BLaER1 treated with 17β-estradiol and CSF1 and Interleukin-3, amounts not matched to agents 10 nM and 100 nM (cell line): Measurements from ENCODE around the gene MAPK1.

Experiments used
- H3K27ac ChIP-seq, 11 experiments: shearing (Covaris generic); formaldehyde crosslinking; 2 replicates each; pipeline ENCODE4 v1.8.1; 2022
- H3K27me3 ChIP-seq, 11 experiments: shearing (Covaris generic); formaldehyde crosslinking; 2 replicates each; pipeline ENCODE4 v1.8.1; 2022
- H3K36me3 ChIP-seq, 11 experiments: shearing (Covaris generic); formaldehyde crosslinking; 2 replicates each; pipeline ENCODE4 v1.8.1; 2022
- H3K4me1 ChIP-seq, 10 experiments: shearing (Covaris generic); formaldehyde crosslinking; 2 replicates each; pipeline ENCODE4 v1.8.1; 2022
- H3K4me2 ChIP-seq, 11 experiments: shearing (Covaris generic); formaldehyde crosslinking; 2 replicates each; pipeline ENCODE4 v1.8.1; 2022
- H3K4me3 ChIP-seq, 10 experiments: shearing (Covaris generic); formaldehyde crosslinking; 2 replicates each; pipeline ENCODE4 v1.8.1; 2022
- H3K9ac ChIP-seq, 11 experiments: shearing (Covaris generic); formaldehyde crosslinking; 2 replicates each; pipeline ENCODE4 v1.8.1; 2022
- H3K9me3 ChIP-seq, 11 experiments: shearing (Covaris generic); formaldehyde crosslinking; replicated peaks in 1 of 11; 2 replicates each; pipeline ENCODE4 v1.8.1; 2022
- H4K20me1 ChIP-seq, 11 experiments: shearing (Covaris generic); formaldehyde crosslinking; 2 replicates each; pipeline ENCODE4 v1.8.1; 2022
- Cebpa-rat ChIP-seq, 11 experiments: shearing (Covaris generic); IDR thresholded peaks; 2 replicates each; pipeline ENCODE4 v1.8.1; 2022

MAPK1 gene

DNA sequence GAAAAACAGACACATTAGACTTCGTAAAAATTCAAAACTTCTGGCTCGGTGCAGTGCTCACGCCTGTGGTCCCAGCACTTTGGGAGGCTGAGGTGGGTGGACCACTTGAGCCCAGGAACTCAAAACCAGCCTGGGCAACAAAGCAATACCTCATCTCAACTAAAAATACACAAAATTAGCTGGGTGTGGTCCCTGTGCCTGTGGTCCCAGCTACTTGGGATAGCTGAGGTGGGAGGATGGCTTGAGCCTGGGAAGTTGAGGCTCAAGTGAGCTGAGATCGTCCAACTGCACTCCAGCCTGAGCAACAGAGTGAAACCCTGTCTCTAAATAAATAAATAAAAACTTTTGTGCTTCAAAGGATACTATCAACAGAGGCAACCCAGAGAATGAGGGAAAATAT lies 155.6 kb downstream of the MAPK1 start:
- H3K9me3 ChIP-seq, result no peaks in the 10 kb centered on the region

DNA sequence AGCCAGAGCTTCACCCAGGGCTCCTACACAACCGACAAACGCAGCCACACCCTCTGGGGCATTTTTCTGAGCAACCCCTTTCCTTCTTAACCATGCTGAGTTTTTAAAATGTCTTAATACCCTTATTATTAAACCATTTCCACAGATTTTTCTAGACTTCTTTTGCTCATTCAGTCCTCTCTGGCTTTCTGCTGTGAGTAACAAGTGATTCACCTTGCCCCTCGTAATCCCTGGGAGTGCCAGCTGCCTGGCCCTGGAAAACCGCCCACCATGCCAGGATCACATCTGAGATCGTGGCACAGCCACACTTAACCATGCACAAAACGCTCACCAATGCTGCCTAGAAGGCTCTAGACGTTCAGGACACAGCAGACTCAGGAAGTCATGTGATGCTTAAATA lies 157.3 kb downstream of the MAPK1 start:
- Histone ChIP-seq H4K20me1 (peaks cover 0 to 25% (median 0%) of the 10 kb centered on the region in 11 experiments; a peak in 5 of 22 replicates), H3K36me3 (peaks cover 0 to 73% (median 60%) of the 10 kb centered on the region in 11 experiments; a peak in 15 of 22 replicates), H3K27ac (no peak overlapping the region), H3K9ac (no peak overlapping the region), H3K4me3 (no peak overlapping the region), H3K4me2 (no peak overlapping the region), H3K9me3 (no peaks in the 10 kb centered on the region), H3K4me1 (peaks cover 0 to 14% (median 6%) of the 10 kb centered on the region in 10 experiments; a peak in 11 of 20 replicates), H3K27me3 (no peaks in the 10 kb centered on the region)
- TF ChIP-seq Cebpa-rat (IDR thresholded peaks at IDR 0.05), result no peak

More for the DNA sequence above, 155.6 kb downstream of the MAPK1 start:
- no peak overlapping the region; a peak in 1 of 22 replicates for H3K9ac ChIP-seq
- H3K27ac ChIP-seq, result no peak overlapping the region
- peaks cover 0 to 57% (median 45%) of the 10 kb centered on the region in 11 experiments; a peak in 15 of 22 replicates for H3K36me3 ChIP-seq
- no peak for TF ChIP-seq Cebpa-rat (IDR thresholded peaks at IDR 0.05)
- H3K4me2 ChIP-seq, result no peak overlapping the region
- H3K27me3 ChIP-seq, result no peaks in the 10 kb centered on the region
- peaks cover 0 to 14% (median 6%) of the 10 kb centered on the region in 10 experiments; a peak in 11 of 20 replicates for H3K4me1 ChIP-seq
- H4K20me1 ChIP-seq, result peaks cover 0 to 25% (median 0%) of the 10 kb centered on the region in 11 experiments; a peak in 5 of 22 replicates
- H3K4me3 ChIP-seq, result no peak overlapping the region

DNA sequence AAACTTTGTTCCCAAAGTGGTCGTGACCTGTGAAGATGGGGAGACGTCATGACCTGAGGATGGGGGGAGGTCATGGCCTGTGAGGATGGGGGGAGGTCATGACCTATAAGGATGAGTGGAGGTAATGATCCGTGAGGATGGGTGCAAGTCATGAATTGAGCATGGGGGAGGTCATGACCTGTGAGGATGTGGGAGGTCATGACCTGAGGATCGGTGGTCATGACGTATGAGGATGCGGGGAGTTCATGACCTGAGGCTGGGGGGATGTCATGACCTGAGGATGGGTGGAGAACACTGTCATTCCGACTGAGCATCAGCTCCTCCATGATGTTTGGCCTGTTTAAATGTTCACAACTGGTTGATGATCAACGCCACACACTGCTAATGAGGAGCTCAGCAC lies 157.8 kb downstream of the MAPK1 start:
- H3K4me1 ChIP-seq, result peaks cover 0 to 14% (median 6%) of the 10 kb centered on the region in 10 experiments; a peak in 11 of 20 replicates
- no peaks in the 10 kb centered on the region for H3K27me3 ChIP-seq

DNA sequence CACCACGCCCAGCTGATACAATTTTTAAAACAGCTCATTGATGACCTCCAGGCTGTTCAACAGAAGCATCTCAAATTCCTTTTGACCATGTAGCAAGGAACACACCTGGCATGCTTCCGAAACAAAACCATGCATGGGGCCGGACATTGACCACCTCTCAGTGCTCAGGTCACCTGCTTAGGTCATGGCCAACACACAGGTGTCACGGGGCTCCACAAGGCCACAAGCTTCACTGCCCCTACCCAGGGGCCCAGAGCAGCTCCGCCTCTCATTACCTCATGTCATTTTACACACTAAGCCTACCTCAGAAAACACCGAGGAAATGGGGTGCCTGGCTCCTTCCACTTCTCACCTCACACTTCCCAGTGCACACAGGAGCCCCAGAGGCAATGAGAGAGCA lies 158.5 kb downstream of the MAPK1 start:
- Histone ChIP-seq H3K36me3 (peaks cover 0 to 79% (median 64%) of the 10 kb centered on the region in 11 experiments; a peak in 15 of 22 replicates), H4K20me1 (peaks cover 0 to 17% (median 0%) of the 10 kb centered on the region in 11 experiments; a peak in 5 of 22 replicates), H3K4me2 (no peak overlapping the region), H3K27ac (no peak overlapping the region), H3K9ac (no peak overlapping the region), H3K4me1 (peaks cover 0 to 14% (median 6%) of the 10 kb centered on the region in 10 experiments; a peak in 11 of 20 replicates), H3K27me3 (no peaks in the 10 kb centered on the region), H3K4me3 (no peak overlapping the region), H3K9me3 (no peaks in the 10 kb centered on the region)
- no peak for TF ChIP-seq Cebpa-rat (IDR thresholded peaks at IDR 0.05)

More for the DNA sequence above, 157.8 kb downstream of the MAPK1 start:
- H3K4me2 ChIP-seq, result no peak overlapping the region
- no peak overlapping the region for H3K27ac ChIP-seq
- no peaks in the 10 kb centered on the region for H3K9me3 ChIP-seq
- peaks cover 0 to 78% (median 65%) of the 10 kb centered on the region in 11 experiments; a peak in 15 of 22 replicates for H3K36me3 ChIP-seq
- H4K20me1 ChIP-seq, result peaks cover 0 to 24% (median 0%) of the 10 kb centered on the region in 11 experiments; a peak in 5 of 22 replicates
- no peak overlapping the region for H3K4me3 ChIP-seq
- no peak for TF ChIP-seq Cebpa-rat (IDR thresholded peaks at IDR 0.05)
- H3K9ac ChIP-seq, result no peak overlapping the region

DNA sequence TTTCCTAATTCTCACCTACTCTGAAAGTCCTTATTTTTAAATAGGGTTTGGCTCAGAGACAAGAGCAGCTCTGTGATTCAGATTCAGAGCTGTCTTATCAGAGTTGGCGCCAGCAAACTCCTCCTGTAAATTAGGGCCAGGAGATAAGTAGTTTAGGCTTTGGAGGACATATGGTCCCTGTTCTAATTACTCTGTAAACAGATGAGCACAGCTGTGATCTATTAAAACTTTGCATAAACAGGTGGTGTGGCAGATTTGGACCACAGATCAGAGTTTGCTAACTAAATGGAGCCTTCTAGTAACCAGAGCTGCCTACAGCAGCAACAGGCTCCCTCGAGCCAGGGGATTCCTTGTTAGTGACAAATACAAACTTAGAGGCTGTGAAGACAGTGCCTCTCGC lies 159.8 kb downstream of the MAPK1 start:
- H3K4me2 ChIP-seq, result no peak overlapping the region
- peaks cover 0 to 6% (median 0%) of the 10 kb centered on the region in 10 experiments; a peak in 6 of 20 replicates for H3K4me1 ChIP-seq
- H3K9me3 ChIP-seq, result no peaks in the 10 kb centered on the region
- H3K27ac ChIP-seq, result no peak overlapping the region
- H3K27me3 ChIP-seq, result no peaks in the 10 kb centered on the region
- TF ChIP-seq Cebpa-rat (IDR thresholded peaks at IDR 0.05), result no peak
- H3K4me3 ChIP-seq, result no peak overlapping the region
- H4K20me1 ChIP-seq, result peaks cover 0 to 17% (median 0%) of the 10 kb centered on the region in 11 experiments; a peak in 5 of 22 replicates
- 0 out of 22 replicates have a peak overlapping the region, but pooled peaks of 1 of the 11 experiments have one; percentile 37 for H3K9ac ChIP-seq
- H3K36me3 ChIP-seq, result peaks cover 0 to 89% (median 74%) of the 10 kb centered on the region in 11 experiments; a peak in 15 of 22 replicates
